SK-N-SH (cell line): ENCODE measurements around the gene ADGRL3.

Experiments
- MXI1 ChIP-seq: IDR thresholded peaks from 2 replicates; pipeline ENCODE4 v1.6.1; 2012; ENCODE audit warnings: mild to moderate bottlenecking, low read depth, low read length, improper control_type of control experiment
- REST ChIP-seq: IDR thresholded peaks from 2 replicates; pipeline ENCODE4 v1.6.1; 2012; ENCODE audit warnings: mild to moderate bottlenecking, low read depth, low read length, moderate library complexity
- RFX5 ChIP-seq: IDR thresholded peaks from 2 replicates; pipeline ENCODE4 v1.6.1; 2012; ENCODE audit warnings: mild to moderate bottlenecking, improper control_type of control experiment, low read length
- TAF1 ChIP-seq: IDR thresholded peaks from 2 replicates; pipeline ENCODE4 v1.6.1; 2012; ENCODE audit warnings: low read depth, mild to moderate bottlenecking, low read length, moderate library complexity, borderline replicate concordance
- TF ChIP-seq, protein P1 (sequence below): fragments of 150-350 bp; IDR thresholded peaks from 2 replicates; pipeline ENCODE4 v1.6.1; 2017; ENCODE audit warnings: antibody characterized with exemption, low read length, low read depth, borderline replicate concordance
- TF ChIP-seq, protein P2 (sequence below): fragments of 200-600 bp; sonication (generic); IDR thresholded peaks from 2 replicates; pipeline ENCODE4 v1.6.1; 2017; ENCODE audit warnings: antibody characterized with exemption, mild to moderate bottlenecking, moderate library complexity

GRCh38 chr4:61760820-61761219 is 560.7 kb downstream of the ADGRL3 start:
- TF ChIP-seq, protein P1, sequence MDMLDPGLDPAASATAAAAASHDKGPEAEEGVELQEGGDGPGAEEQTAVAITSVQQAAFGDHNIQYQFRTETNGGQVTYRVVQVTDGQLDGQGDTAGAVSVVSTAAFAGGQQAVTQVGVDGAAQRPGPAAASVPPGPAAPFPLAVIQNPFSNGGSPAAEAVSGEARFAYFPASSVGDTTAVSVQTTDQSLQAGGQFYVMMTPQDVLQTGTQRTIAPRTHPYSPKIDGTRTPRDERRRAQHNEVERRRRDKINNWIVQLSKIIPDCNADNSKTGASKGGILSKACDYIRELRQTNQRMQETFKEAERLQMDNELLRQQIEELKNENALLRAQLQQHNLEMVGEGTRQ = no peak
- TF ChIP-seq RFX5 (no peak), REST (no peak), MXI1 (no peak), TAF1 (no peak)
- TF ChIP-seq, protein P2, sequence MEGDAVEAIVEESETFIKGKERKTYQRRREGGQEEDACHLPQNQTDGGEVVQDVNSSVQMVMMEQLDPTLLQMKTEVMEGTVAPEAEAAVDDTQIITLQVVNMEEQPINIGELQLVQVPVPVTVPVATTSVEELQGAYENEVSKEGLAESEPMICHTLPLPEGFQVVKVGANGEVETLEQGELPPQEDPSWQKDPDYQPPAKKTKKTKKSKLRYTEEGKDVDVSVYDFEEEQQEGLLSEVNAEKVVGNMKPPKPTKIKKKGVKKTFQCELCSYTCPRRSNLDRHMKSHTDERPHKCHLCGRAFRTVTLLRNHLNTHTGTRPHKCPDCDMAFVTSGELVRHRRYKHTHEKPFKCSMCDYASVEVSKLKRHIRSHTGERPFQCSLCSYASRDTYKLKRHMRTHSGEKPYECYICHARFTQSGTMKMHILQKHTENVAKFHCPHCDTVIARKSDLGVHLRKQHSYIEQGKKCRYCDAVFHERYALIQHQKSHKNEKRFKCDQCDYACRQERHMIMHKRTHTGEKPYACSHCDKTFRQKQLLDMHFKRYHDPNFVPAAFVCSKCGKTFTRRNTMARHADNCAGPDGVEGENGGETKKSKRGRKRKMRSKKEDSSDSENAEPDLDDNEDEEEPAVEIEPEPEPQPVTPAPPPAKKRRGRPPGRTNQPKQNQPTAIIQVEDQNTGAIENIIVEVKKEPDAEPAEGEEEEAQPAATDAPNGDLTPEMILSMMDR = no peak
